Measurements from ENCODE around the gene PSD. TPM values are rescaled to one million over a fixed set of nuclear protein-coding genes. Genes with fewer than 3 reads are reported as not detected.

Gene PSD
- total and polyA plus RNA-seq, 9 of the 15 experiments (the other 6 are each of a cell fraction or from before 2014, with no cell fraction given) = 0.11 to 1.7 (median 0.54) TPM; not detected in 2

- H2AFZ ChIP-seq (ENCODE audit: low read depth, low read length) = peak overlapping the region; percentile 87; the same call in 1 of the 2 replicates
- peaks cover 17% of the 10 kb centered on the region; the same call in 2 of the 3 replicates for H3K36me3 ChIP-seq (ENCODE audit: control insufficient read depth, insufficient read depth, low read length)
- H3K9me1 ChIP-seq (ENCODE audit: control insufficient read depth, insufficient read depth, low read length) = no peaks in the 10 kb centered on the region
- 0% methylated on average over 6 of the region's 14 CpGs for WGBS (ENCODE audit: insufficient coverage, low coverage, missing lambda C conversion rate)
- ATAC-seq = no peak
- H3K9ac ChIP-seq (ENCODE audit: insufficient read depth in 1 of 2, low read depth in 2 of 2, low read length in 2 of 2) = peak overlapping the region; percentile 65 to 96
- no peaks in the 10 kb centered on the region for H4K20me1 ChIP-seq (replicated peaks; ENCODE audit: control insufficient read depth, insufficient read depth, low read length)
- peak overlapping the region; percentile 74 for H3K4me2 ChIP-seq (ENCODE audit: insufficient read depth, low read length)
- FAIRE-seq = no peak
- intact Hi-C loops (cut with micrococcal nuclease) (loop anchor here (1.0 to 5.0 kb wide), 2 partner anchors 26 to 41 kb away; partner anchors contain the start of gene NFKB2), in situ Hi-C loops (cut with MboI) (no loop called here)
- TSS peak; percentile 74 for BruUV-seq (replicated peaks)
- ChIA-PET CTCF (ENCODE audit: low intra/inter-chr PET ratio) (no interaction called here), POLR2A (interaction anchor here (0.9 to 5.3 kb wide), 11 partner anchors 9 to 180 kb away, joined by 3 to 34 read pairs (median 6); partner anchors contain the start of genes C10orf95, CUEDC2, GBF1 and PITX3)
- no peaks in the 10 kb centered on the region for H3K27me3 ChIP-seq (ENCODE audit: control insufficient read depth in 2 of 2, insufficient read depth in 2 of 2, low read length in 2 of 2)
- peak overlapping the region; percentile 80 for H3K27ac ChIP-seq (ENCODE audit: extremely low read depth, low read depth, low read length)
- H3K4me1 ChIP-seq (replicated peaks in 1 of 2; ENCODE audit: control insufficient read depth in 2 of 2, insufficient read depth in 2 of 2, low read length in 2 of 2) = peaks cover 12 to 57% of the 10 kb centered on the region in 2 experiments; a peak in 4 of 5 replicates
- no peak for DNase-seq (ENCODE audit: extremely low read depth in 1 of 4, low spot score in 3 of 4)
- H3K79me2 ChIP-seq (ENCODE audit: control insufficient read depth, insufficient read depth, low read length) = peaks cover 25% of the 10 kb centered on the region
- H3K4me3 ChIP-seq = peak overlapping the region; percentile 93
- H3K9me3 ChIP-seq (replicated peaks; ENCODE audit: control insufficient read depth, insufficient read depth, low read depth, low read length) = no peaks in the 10 kb centered on the region
- TF ChIP-seq STAT6 (CRISPR knock-in tag; IDR thresholded peaks at IDR 0.05) = no peak
- 0 out of 2 replicates have a peak, but pooled peaks have one; percentile 1 for TF ChIP-seq CREM (IDR thresholded peaks at IDR 0.05; ENCODE audit: low read depth)
- 0 out of 2 replicates have a peak, but pooled peaks have one; percentile 1 for TF ChIP-seq ETS1 (conservative IDR thresholded peaks at IDR 0.05; ENCODE audit: control insufficient read depth, low read depth, low read length)
- TF ChIP-seq HSF4 (CRISPR knock-in tag; IDR thresholded peaks at IDR 0.05; ENCODE audit: borderline replicate concordance) = no peak
- TF ChIP-seq STAG1 (CRISPR knock-in tag; IDR thresholded peaks at IDR 0.05; ENCODE audit: borderline replicate concordance) = no peak
- no peak for TF ChIP-seq ZNF668 (CRISPR knock-in tag; IDR thresholded peaks at IDR 0.05)
- peak; percentile 71 for TF ChIP-seq GABPA (tag; conservative IDR thresholded peaks at IDR 0.05; ENCODE audit: low read depth)
- TF ChIP-seq FUS (optimal IDR thresholded peaks at IDR 0.05; ENCODE audit: low read depth, low read length) = no peak
- TF ChIP-seq HMGXB4 (CRISPR knock-in tag; IDR thresholded peaks at IDR 0.05) = no peak
- no peak for TF ChIP-seq MECOM (CRISPR knock-in tag; IDR thresholded peaks at IDR 0.05)
- no peak for TF ChIP-seq BRF2 (IDR thresholded peaks at IDR 0.05; ENCODE audit: borderline replicate concordance, insufficient read depth, insufficient read length)
- no peak for TF ChIP-seq ZNF41 (CRISPR knock-in tag; conservative IDR thresholded peaks at IDR 0.05)
- TF ChIP-seq ZBTB43 (CRISPR knock-in tag; IDR thresholded peaks at IDR 0.05) = no peak
- no peak for TF ChIP-seq ZNF76 (CRISPR knock-in tag; IDR thresholded peaks at IDR 0.05; ENCODE audit: borderline replicate concordance)
- no peak for TF ChIP-seq HOXB6 (CRISPR knock-in tag; IDR thresholded peaks at IDR 0.05; ENCODE audit: borderline replicate concordance)
Observed at GRCh38 chr10:102421507-102421756, 2.8 kb upstream of the PSD start.
